Hypothalamus (tissue), 51 donors: Measurements from ENCODE around the gene PDILT.

Experiments
- DNase-seq, 51 donors: peaks; one replicate each; lab custom pipeline; 2025; lab: John Stamatoyannopoulos, UW

The PDILT gene

DNA sequence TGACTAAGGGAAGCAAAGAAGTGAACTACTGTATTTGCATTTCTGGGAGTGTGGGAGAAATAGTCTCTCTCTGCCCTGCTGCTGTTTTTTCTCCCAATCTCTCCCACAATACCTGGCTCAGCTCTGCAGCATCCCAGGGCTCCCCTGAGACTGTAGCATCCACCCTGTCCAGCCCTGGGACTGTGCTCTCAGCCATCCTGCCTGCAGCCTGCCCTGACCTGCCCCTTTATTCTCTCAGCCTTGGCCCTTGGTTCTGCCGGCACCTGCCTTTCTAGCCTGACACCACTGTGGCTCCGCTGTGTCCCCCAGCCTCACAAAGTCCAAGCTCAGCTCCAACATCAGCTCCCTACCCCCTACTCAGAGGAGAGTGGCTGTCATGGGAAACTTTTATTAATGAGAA, 1.9 kb downstream of the PDILT start:
- DNase-seq, result no peak

DNA sequence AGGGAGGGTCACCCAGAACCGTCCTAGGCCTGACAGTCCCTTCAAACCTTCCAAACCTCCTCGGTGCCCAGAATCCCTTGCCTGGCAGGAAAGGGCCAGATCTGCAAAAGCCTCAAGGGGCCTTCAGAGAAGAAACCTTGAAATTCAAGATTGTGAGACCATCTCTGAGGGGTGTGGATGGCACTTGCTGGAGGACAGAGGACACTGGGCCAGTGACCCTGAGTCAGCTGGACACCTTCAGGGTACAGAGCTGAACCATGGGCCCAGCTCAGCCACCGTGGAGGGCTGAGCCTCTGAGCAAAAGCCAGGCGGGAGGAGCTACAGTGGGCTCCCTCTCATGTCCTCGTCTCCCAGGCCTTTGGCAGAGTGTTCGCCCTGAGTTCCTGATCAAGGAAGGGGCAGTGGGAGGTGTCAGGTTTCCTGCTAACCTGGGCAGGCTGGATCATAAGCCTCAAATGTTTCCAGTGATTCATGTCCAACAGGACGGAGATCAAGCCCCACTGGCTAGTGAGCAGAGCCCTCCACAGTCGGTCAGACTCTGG, 3.0 kb downstream of the PDILT start:
- no peak for DNase-seq

- no peak for DNase-seq
These were observed 3.5 kb downstream of the PDILT start for GRCh38 chr16:20401066-20401465.

GRCh38 chr16:20399185-20399584, 5.4 kb downstream of the PDILT start:
- DNase-seq, result no peak

DNA sequence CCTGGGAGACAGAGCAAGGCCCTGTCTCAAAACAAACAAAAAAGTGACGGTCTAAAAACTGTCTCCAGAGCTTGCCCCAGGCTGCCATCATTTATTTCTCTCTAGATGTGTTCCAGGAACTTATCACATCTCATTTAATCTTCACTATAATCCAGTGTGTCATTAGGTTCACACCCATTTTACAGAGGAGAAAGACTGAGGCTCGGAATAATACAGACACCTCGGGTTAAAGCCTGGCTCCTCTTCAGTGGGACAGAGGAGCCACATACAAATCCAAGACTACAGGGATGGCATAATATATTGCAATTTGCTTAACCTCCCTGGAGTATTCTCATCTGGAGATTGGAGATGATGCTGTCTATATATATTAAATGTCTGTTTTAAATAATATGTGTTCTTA, 5.9 kb downstream of the PDILT start:
- no peak for DNase-seq

- no peak for DNase-seq
These were observed 7.0 kb downstream of the PDILT start for GRCh38 chr16:20397468-20398074.

- no peak for DNase-seq
These were observed 7.6 kb downstream of the PDILT start for GRCh38 chr16:20396846-20397467.

DNA sequence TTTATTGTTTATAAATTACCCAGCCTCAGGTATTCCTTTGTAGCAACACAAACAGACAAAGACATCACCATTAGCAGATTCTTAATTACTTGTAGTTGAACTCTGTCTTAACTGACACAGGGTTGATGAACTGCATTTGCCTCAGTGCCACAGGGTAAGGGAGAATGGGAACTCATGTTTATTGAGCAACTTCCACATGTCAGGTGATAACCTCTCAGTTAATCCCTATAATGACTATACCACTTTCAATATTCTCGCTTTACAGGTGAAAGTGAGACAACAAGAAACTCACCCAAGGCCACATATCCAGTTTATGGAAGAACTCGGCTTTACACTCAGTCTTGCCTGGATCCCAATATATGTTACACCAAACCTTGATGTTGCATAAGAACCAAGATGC, 8.6 kb downstream of the PDILT start:
- DNase-seq, result no peak

DNA sequence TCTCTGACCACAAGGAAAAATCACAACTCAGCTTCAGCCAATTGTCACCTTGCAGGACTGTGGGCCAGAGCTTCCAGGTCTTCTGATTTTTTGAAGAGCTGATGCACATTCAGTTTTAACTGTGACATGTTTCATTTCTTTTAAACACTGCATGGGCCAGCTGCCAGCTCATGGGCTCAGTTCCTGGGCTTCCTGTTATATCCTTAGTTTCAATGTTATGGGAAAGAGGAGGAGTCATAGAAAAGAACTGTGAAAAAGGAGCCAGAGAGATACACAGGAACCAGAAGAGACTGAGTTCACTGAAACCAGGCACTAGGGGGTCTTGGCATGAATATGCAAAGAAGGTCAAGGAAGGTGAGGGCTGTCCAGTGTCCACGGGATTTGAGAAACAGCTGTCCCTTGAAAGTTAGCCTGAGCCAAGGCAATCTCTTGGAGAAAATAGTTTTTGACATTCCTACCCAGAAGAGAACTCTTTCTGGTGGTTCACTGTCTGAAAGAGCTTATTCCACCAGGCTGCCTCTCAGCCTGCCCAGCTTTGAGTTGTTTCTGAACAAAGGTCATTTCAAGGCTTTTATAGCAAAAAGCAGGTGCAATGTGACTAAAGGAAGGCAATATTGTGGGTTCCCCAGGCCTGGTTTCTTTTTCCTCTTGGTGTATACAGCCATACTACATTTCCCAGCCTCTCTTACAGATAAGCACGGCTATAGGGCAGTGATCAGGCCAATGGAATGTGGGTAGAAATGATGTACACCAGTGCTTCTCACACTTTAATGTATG, 10.5 kb downstream of the PDILT start:
- DNase-seq, result no peak

DNA sequence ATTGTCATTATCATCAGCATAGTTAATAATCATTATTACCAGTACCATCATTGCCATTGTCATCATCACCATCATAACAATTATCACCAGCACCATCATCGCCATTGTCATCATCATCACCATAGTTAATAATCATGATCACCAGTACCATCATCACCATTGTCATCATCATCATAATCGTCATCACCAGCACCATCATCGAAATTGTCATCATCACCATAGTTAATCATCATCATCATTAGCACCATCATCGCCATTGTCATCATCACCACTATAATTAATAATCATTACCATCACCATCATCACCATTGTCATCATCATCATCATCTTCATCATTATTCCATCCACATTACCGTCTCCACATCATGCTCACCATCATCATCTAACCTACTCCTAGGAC, 13.5 kb downstream of the PDILT start:
- no peak for DNase-seq

GRCh38 chr16:20388854-20389253, 15.7 kb downstream of the PDILT start:
- DNase-seq, result no peak

GRCh38 chr16:20387978-20388377, 16.6 kb downstream of the PDILT start:
- no peak for DNase-seq

DNA sequence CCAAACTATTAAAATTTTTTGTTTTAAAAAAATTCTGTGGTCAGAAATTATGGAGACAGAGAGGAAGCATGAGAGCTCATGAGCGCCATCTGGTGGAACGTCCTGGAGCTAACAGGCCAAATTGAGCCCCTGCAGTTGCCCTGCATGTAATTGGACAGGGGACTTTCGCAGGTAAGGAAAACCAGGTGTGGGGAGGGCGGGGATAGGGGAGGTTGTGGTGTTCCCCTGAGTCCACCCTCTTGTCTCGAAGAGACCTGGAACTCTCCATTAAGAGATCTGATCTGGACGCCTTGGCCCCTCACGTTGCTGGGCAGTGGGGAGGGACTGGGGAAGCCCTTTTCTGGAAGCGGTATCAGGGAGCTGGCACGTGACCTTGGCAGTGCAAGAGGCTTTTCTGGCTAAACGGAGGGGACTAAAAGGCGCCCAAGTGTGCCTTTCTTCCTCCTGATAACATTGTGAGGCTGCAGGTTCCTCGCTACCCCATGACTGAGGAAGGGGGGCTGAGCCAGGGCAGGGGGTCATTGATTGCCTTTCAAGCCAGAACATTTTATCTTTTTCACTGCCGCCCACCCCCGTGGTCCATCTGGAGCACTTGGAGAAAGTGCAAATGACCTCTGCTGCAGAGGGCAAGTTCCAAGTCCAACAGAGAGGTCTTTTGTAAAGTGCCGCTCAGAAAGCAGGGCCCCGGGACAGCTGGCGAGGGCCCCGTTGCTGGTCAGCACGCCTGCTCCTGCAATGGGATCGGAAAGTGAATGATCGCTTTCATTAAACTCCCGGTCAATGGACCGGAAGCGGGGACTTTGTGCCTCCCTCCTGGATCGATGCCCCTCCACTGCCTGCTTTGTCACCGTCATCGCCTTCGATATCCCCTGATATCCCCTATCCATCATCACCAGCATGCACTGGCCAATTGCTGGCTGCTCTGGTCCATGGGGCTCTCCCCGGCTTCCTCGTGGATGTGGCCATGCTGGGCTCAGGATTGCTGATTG, 18.4 kb downstream of the PDILT start:
- peak in 49 of 51 donors; percentile 1 to 79 (median 41) for DNase-seq

- DNase-seq, result peak in 38 of 51 donors; percentile 1 to 68 (median 26)
These were observed 21.2 kb downstream of the PDILT start for GRCh38 chr16:20383106-20384029.

DNA sequence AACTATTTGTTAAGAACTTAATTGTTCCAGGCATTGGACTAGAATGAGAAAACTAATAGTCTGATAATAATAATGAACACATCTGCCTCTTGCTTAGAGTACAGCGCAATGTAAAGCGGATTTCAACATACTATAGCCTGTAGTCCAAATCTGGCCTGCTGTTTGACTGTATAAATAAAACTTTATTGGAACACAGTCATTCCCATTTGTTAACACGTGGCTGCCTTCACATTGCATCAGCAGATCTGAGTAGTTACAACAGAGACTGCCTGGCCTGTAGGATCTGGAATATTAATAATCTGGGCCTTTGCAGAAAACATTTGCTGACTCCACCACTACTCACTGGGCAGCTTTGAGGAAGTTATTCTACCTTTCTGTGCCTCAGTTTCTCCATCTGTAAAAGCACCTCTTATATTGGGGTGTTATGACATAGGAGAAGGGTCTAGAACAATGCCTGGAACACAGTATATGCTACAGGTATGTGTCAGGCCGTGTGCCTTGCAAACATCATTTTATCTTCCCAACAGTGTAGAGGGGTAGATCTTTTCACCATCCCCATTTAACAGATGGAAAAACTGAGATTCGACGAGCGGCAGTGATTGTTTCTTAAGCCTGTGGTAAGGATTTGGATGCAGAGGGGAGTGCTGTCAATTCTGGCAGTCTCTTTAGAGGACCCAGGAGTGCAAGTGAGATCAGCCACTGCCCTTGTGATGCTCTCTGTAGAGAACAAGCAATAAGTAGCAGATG, 22.2 kb downstream of the PDILT start:
- DNase-seq, result no peak

DNA sequence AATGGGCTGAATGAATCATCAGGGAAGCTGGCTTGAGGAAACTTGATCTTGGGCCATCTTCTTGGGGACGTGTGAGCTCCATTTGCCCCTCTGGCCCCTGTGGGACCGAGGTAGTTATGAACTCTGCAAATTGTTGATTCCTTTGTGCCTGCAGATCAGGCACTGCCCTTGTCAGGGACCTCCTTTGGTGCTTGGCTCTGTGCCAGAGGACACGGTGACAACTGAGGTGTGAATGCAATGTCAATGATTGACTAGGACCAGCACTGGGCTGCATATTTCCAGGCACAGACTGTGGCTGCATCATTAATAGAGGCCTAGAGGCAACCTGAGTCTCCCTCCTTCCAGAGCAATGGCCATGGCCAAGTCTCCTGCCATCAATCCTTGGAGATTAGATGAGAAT, 23.8 kb downstream of the PDILT start:
- DNase-seq, result no peak

DNA sequence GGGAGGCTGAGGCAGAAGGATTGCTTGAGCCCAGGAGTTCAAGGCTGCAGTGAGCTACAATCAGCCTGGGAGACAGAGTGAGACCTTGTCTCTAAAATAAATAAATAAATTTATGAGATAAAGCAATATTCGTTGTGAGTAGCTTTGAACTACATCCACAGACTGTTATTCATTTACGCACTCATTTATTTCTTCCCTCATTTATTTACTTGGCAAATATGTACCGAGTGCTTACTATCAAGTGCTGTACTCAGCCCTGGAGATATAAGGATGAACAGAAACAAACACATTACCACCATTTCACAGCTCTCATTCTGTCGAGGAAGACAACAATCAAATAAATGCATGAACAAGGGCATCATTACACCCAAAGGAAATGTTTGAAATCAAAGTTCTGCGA, 27.4 kb downstream of the PDILT start:
- no peak for DNase-seq

DNA sequence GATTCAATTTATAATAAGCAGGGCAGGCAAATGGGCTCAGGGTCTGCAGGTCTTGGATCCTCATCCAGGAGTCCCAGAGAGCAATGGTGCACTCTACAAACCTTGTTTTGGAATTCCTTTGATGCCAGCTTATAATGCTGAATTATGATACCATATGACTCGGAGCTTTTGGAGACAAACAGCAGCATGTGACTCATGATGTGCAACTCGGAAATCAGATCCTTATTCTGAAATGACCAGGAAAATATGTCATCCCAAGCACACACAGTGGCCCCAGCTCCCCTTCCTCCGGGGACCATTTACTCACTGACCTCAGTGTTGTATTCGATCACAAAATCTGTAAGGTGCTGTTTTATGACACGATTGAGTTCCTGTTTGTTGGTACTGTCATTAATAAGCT, 31.8 kb downstream of the PDILT start:
- DNase-seq, result no peak
